ENCODE data around the gene IPCEF1. TPM values are rescaled to one million over a fixed set of nuclear protein-coding genes. Genes with fewer than 3 reads are reported as not detected.

IPCEF1 gene
- total and polyA plus RNA-seq, 2 of the 8 experiments (the other 6 are each of a cell fraction or from before 2014, with no cell fraction given) = 0.41 to 0.78 TPM

GRCh38 chr6:154117485-154117884, 239.1 kb downstream of the IPCEF1 start:
- Histone ChIP-seq H3K79me1 (ENCODE audit: low read depth, low read length) (no peaks in the 10 kb centered on the region), H3K9me3 (ENCODE audit: insufficient read depth in 2 of 2, low read depth in 1 of 2, low read length in 1 of 2) (no peaks in the 10 kb centered on the region), H3K18ac (ENCODE audit: extremely low read depth, low read length) (no peak overlapping the region), H3K36me3 (ENCODE audit: control insufficient read depth in 2 of 4, insufficient read depth in 4 of 4, low read length in 3 of 4) (no peaks in the 10 kb centered on the region), H4K91ac (replicated peaks; ENCODE audit: insufficient read length, low read length) (no peak overlapping the region), H2BK5ac (ENCODE audit: low read depth, low read length) (no peak overlapping the region), H3K4me2 (ENCODE audit: insufficient read depth in 1 of 2, low read depth in 2 of 2, low read length in 2 of 2) (no peak overlapping the region), H2AFZ (ENCODE audit: low read length) (no peak overlapping the region), H2BK120ac (replicated peaks; ENCODE audit: low read depth, low read length) (no peak overlapping the region), H2BK20ac (ENCODE audit: low read length) (no peak overlapping the region), H3K23me2 (ENCODE audit: low read depth, low read length) (no peaks in the 10 kb centered on the region), H3K4me1 (replicated peaks in 1 of 4; ENCODE audit: control insufficient read depth in 3 of 4, insufficient read depth in 4 of 4, low read length in 3 of 4) (no peaks in the 10 kb centered on the region), H3K56ac (replicated peaks; ENCODE audit: insufficient read length, low read depth, low read length) (no peak overlapping the region), H3K27ac (ENCODE audit: low read depth, low read length) (no peak overlapping the region), H2BK15ac (ENCODE audit: low read length) (no peak overlapping the region), H4K8ac (ENCODE audit: extremely low read depth, insufficient read depth, low read length) (no peak overlapping the region), H3K27me3 (replicated peaks in 1 of 4; ENCODE audit: control insufficient read depth in 3 of 4, extremely low read depth in 1 of 4, insufficient read depth in 3 of 4, low read length in 3 of 4) (no peaks in the 10 kb centered on the region), H4K5ac (ENCODE audit: insufficient read length, low read depth, low read length) (no peak overlapping the region), H2BK12ac (ENCODE audit: low read depth, low read length) (no peak overlapping the region), H3K79me2 (ENCODE audit: control insufficient read depth in 1 of 2, insufficient read depth in 2 of 2, low read length in 2 of 2) (no peaks in the 10 kb centered on the region), H3K9ac (replicated peaks in 1 of 4; ENCODE audit: extremely low read depth in 1 of 4, low read depth in 3 of 4, low read length in 3 of 4) (no peak overlapping the region), H3K14ac (ENCODE audit: insufficient read length) (no peak overlapping the region), H3K4ac (replicated peaks; ENCODE audit: insufficient read length, low read depth, low read length) (no peak overlapping the region), H3K4me3 (ENCODE audit: extremely low read depth in 1 of 4, insufficient read depth in 2 of 4, low read depth in 3 of 4, low read length in 4 of 4) (no peak overlapping the region), H3K23ac (ENCODE audit: insufficient read length) (no peak overlapping the region), H2AK5ac (ENCODE audit: low read depth, low read length) (no peak overlapping the region), H4K20me1 (replicated peaks in 1 of 2; ENCODE audit: control insufficient read depth in 1 of 2, insufficient read depth in 2 of 2, low read length in 2 of 2) (no peaks in the 10 kb centered on the region)
- ChIA-PET CTCF (ENCODE audit: partially characterized antibody) (no interaction called here), POLR2A (ENCODE audit: partially characterized antibody) (no interaction called here)
- 90% methylated on average over 4 of the region's 4 CpGs; no CpG with 5 or more reads in 1 of the 2 experiments for WGBS, 2 experiments (ENCODE audit: extremely low coverage in 1 of 2, insufficient coverage in 1 of 2, insufficient read length in 1 of 2, insufficient replicate concordance in 2 of 2, low coverage in 1 of 2, low lambda C conversion rate in 2 of 2, missing lambda C conversion rate in 1 of 2)
- DNase-seq (ENCODE audit: low read depth in 1 of 2, low spot score in 2 of 2) (no peak), FAIRE-seq (no peak)
- TF ChIP-seq SUZ12 (IDR thresholded peaks at IDR 0.05; ENCODE audit: low read length) = no peak
- TF ChIP-seq CHD1 (IDR thresholded peaks at IDR 0.05; ENCODE audit: low read depth, low read length) = no peak
- no peak for TF ChIP-seq BACH1 (IDR thresholded peaks at IDR 0.05; ENCODE audit: low read length)
